ENCODE data around the gene CCDC85A.

Gene CCDC85A

DNA sequence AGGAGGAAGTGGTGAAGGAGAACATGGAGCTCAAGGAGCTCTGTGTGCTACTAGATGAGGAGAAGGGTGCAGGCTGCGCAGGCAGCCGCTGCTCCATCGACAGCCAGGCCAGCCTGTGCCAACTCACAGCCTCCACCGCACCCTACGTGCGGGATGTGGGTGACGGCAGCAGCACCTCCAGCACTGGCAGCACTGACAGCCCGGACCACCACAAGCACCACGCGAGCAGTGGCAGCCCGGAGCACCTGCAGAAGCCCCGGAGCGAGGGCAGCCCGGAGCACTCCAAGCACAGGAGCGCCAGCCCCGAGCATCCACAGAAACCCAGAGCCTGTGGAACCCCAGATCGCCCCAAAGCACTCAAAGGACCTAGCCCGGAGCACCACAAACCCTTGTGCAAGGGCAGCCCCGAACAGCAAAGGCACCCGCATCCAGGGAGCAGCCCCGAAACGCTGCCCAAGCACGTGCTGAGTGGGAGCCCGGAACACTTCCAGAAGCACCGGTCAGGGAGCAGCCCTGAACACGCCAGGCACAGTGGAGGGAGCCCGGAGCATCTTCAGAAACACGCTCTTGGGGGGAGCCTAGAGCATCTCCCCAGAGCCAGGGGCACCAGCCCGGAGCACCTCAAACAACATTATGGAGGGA is 9.0 kb downstream of the CCDC85A start:
- no peak for DNase-seq (ENCODE audit: low read depth in 1 of 2, low spot score in 1 of 2)

DNA sequence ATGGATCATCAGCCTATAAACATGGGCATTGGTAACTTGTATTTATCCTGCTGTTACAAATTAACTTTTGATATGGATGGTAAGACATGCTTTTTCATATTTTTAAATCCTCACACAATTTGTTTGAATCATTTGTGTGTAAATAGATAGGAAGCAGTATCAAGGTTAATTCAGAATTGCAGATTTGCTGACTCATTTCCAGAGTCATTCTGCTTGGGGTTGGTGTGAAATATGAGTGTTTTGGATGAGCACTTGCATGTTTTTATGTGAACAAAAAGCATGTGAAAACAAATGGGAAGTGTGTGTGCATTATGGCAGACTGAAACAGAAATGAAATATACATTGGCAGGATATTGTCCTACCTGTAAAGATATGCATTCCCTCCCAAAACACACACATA is 11.8 kb downstream of the CCDC85A start:
- no peak for DNase-seq (ENCODE audit: low read depth in 1 of 2, low spot score in 1 of 2)

DNA sequence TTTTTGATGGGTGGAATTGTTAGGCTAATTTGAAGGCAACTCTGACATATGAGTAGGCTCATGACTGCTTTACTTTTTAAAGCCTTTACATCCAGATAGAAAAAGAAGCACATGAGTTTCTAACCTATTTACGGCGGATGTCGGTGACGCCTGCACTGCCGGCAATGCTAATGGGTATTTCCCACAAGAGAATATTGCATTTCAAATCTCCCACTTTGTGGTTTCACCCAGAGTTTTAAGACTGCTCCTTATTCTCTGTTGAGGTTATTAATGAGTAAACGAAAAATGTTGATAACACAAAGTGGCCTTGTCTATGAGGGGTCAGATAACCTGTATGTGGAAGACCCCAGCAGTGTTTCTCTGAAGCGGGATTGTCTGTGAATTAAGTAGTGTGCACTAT is 14.0 kb downstream of the CCDC85A start:
- DNase-seq (ENCODE audit: low read depth in 1 of 2, low spot score in 1 of 2): no peak

DNA sequence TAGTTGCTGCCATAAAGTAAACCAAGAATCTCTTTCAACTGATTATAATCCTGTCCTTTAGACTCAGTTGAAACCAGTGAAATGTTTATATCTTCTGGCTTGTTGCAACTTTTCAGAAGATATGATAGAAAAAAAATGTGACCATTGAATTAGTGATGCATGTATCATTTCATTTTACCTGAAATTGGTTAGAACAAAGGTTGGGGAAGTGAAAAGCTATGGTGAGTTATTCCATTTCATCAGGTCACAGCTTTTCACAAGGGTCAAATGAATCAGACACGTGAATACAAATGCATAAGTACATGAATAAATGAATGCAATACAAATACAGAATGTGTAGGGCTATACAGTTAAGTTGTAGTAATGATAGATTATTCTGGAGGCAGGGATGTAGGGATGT is 15.1 kb downstream of the CCDC85A start:
- DNase-seq (ENCODE audit: low read depth in 1 of 2, low spot score in 1 of 2): no peak

DNA sequence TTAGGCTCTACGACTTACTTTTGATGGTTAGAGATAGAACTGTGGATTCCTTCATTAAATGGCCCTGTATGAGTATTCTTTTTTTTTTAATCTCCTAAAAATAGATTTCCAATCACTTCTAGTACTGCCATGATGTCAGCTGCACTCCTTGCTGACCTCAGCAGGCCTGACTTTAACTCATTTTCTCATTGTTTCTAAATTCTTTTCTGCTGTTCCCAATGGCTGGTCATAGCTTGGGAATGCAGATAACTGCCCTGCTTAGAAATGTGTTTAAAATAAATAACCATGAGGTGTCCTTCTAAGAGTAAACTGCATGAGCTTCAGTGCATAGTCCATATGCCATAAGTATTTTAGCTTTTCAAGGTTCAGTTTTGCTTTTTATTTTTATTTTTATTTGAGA is 15.7 kb downstream of the CCDC85A start:
- no peak for DNase-seq (ENCODE audit: low read depth in 1 of 2, low spot score in 1 of 2)

DNA sequence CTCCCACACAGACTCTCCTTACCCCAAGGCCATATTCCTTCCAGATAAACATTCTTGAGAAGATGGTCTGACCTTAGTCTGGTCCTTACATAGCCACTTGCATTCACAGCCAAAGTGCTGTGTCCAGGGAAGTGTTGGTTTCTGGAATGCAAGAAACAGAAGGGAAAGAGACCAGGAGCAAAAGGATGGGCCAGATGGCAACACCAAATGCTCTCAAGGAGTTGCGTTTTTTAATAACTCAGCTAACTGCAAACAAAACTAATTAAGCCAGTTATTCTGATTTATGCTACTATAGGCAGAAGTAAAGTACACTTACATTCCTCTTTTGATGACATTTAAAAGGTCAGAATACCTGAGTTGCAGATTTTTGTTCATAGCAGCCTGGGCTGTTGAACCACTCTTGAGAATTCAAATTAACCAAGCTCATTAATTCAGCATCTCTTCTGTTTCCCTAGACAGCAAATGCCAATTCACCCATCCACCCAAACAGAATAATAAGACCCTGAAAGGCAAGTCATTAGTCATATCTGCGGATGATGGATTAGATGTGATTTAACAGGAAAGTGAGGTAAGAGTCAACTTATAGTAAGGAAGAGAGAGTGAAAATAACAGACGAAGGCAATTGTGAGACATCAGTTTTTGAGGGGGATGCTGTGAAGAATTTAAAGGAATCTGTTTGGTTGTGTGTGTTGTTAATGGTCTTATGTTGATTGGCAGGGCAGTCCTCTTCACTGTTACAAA is 18.8 kb downstream of the CCDC85A start:
- DNase-seq (ENCODE audit: low read depth in 1 of 2, low spot score in 1 of 2): no peak

DNA sequence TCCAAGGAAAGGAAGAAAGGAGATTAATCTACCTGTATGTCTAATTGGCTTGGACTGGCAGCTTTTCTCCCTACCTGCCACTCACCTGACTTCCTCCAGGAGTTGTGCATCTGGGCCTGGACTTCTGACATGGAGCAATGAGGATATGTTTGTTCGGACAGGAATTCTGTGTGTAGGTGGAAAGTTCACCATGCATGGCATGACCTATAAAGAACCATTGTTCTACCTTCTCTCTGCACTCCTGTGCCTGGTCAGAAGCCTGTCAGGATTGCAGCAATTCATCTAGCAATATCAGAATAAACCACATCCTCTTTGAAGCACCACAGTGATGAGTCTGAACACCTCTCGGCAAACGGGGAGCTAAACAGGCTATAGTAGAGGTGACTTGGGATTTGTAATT is 20.8 kb downstream of the CCDC85A start:
- DNase-seq (ENCODE audit: low read depth in 1 of 2, low spot score in 1 of 2): no peak

DNA sequence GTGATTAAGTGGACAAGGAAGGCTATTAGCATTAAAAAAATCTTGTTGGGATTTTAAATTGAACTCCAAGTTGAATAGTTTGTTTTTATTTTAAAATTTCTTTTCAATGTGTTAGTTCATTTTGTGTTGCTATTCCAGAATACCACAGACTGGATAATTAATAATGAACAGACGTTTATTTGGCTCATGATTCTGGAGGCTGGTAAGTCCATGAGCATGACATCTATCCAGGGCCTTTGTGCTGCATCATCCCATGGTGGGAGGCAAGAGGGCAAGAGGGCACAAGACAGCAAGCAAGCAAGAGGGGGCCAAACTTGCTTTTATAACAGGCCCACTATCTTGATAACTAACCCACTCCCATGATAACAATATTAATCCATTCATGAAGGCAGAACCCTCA is 22.5 kb downstream of the CCDC85A start:
- DNase-seq (ENCODE audit: low read depth in 1 of 2, low spot score in 1 of 2): no peak

DNA sequence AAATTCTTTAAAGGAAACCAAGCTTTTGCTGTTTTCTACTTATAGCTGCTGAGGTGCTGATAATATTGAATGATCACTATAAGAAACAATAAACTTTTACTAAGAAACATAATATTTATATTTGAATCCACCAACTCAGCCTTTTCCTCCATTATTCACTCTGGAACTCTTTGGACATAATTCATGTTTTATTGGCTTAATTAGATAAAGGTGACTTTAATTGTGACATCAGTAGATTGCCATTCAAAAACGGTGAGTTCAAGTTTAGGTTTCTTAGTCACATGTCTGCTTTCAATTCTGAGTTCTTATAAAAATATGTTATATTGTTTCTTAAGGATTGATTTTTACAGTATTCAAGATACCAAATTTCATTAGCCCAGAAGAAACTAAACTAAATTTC is 24.0 kb downstream of the CCDC85A start:
- DNase-seq (ENCODE audit: low read depth in 1 of 2, low spot score in 1 of 2): no peak

DNA sequence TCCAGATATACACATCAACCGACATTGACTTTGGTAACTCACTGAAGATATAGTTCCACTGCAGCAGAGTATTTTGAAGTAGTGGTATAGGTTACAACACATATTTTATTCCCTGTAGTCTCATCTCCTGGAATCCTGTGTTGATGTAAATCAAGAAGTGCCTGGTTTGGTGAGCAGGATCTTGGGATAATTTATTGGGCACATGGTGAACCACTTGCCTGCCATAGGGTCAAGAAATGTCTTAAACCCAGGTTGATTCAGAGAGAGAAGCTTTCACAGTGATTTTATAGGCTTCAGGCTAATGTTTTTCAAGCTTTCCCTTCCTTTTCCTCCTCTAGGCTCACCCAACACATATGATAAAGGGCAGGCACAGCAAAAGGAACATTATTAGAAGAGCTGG is 24.6 kb downstream of the CCDC85A start:
- DNase-seq (ENCODE audit: low read depth in 1 of 2, low spot score in 1 of 2): no peak

DNA sequence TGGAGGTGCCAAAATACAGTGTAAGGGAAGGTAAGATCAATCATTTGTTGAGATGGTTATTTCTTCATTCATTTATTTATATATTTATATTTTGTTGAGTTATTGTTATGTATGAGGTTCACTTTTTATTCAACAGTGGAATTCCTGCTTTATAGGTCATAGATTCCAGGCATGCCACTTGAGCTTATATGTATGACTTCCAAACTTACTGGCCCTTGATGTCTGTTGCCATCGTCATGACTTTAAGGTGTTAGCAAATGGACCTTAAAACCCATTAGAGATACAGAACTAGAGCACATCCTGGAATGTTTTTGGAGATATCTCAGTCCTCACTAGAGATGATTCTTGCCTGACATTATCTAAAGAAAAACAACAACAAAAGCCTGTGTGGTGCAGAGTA is 25.9 kb downstream of the CCDC85A start:
- no peak for DNase-seq (ENCODE audit: low read depth in 1 of 2, low spot score in 1 of 2)

DNA sequence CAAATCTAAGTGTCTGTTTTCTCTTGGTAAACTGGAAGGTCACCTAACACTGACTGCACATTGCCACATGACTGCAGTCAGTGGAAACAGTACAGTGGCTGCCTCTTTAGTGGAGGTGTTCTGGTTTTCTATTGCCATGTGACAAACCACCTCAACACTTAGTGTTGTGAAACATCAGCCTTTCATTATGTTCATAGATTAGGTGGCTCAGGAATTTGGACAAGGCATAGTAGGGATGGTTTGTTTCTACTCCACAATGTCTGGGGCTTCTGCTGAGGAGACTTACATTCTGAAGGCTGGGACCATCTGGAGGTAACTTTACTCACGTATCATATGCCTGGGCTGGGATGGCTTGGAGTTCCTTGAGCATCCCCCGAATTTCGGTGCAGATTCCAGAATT is 26.5 kb downstream of the CCDC85A start:
- DNase-seq (ENCODE audit: low read depth in 1 of 2, low spot score in 1 of 2): no peak

DNA sequence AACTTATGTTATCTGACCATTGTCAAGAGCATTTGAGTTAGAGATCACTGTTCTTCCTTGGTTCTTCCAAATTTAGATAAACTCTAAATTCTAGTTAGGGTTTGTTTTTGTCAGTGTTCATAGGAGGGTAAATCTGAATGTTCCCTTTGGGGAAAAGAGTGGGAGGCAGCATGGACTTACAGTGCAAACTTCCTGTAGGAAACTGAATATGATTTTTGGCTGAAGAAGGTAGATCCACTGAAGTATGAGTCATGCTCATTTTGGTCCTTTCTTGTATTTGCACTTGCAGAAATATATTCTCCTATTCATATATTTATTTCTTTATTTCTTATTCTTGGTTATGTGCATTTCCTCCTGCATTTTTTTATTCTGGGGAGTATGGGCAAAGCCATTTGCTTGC is 27.3 kb downstream of the CCDC85A start:
- DNase-seq (ENCODE audit: low read depth in 1 of 2, low spot score in 1 of 2): no peak

DNA sequence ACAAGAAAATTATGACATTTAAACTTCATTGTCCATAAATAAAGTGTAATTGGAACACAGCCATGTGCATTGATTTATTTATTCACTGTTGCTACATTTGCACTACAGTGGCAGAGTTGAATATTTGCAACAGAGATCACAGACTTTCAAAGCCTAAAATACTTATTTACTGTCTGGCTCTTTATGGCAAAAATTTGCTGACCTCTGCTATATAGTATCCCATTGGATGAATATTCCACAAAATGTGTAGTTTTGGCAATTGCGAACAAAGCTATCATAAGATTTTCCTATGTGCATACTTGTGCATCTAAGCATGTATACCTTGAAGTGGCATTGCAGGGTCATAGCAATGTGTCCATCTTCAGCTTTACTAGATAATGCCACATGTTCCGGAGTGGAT is 32.1 kb downstream of the CCDC85A start:
- no peak for DNase-seq (ENCODE audit: low read depth in 1 of 2, low spot score in 1 of 2)

DNA sequence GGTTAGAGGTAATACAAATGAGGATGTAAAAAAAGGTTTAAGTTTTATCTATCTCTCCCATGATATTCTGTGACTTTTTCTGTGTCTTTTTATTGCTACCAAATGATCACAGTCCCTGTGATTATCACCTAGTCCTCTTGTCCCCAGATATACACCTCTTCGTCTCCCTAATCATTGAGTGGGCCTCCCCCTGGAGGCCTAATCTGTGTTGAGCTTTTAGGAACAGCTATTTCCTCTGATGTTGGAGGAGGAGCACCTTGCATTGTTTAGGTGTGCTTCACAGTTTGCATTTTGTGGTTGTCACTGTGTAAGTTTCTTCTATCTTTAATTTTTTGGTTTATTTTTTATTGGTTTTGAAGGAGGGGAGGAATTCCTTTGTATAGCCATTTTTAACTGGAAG is 33.3 kb downstream of the CCDC85A start:
- DNase-seq (ENCODE audit: low read depth in 1 of 2, low spot score in 1 of 2): no peak

DNA sequence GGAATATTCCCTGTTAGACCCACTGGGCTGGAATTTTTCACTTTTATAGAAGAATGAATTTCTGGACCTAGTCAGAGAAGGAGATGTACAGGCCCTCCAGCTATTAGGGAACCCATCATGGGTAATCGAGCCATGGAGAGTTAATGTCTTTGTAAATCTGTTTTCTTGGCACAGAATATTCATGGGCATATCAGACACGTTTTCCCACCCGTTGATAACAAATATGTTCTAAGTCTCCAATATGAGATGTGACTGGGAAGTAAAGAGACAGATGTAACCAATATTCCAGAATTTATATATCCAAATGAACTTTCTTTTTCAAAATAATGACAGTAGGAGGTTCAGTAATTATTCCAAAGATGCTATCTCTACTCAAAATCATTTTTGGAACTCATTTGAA is 38.7 kb downstream of the CCDC85A start:
- no peak for DNase-seq (ENCODE audit: low read depth in 1 of 2, low spot score in 1 of 2)

DNA sequence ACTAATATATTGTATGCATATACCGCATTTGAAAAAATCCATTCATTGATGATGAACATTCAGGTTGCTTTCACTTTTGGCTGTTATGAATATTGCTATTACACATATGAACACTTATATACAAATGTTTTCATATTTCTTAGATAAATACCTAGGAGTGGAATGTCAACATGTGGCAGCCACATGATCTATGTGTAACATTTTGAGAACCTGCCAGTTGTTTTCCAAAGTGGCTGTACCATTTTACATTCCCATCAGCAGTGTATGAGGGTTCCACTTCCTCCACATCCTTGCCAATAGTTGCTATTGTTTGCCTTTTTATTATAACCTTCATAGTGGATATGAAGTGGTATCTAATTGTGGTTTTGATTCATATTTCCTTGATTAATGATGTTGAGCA is 40.5 kb downstream of the CCDC85A start:
- no peak for DNase-seq (ENCODE audit: low read depth in 1 of 2, low spot score in 1 of 2)

DNA sequence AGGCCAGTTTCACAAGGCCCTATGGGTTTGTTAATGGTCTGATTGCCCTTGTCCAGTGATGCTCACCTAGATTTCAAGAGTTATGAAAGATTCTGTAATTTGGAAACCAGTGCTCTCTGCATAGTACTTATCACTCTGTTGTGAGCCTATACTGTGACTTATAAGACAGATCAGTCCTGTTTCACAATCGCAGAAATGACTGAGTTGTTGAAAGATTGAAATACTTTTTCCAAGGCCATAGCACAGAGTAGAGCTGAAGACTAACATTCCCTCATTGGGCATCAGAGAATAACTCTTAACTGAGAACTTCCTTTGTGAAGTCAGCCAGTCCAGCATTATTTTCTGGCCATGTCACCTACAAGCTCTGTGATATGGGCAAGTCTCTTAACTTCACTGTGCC is 44.0 kb downstream of the CCDC85A start:
- no peak for DNase-seq (ENCODE audit: low read depth in 1 of 2, low spot score in 1 of 2)

DNA sequence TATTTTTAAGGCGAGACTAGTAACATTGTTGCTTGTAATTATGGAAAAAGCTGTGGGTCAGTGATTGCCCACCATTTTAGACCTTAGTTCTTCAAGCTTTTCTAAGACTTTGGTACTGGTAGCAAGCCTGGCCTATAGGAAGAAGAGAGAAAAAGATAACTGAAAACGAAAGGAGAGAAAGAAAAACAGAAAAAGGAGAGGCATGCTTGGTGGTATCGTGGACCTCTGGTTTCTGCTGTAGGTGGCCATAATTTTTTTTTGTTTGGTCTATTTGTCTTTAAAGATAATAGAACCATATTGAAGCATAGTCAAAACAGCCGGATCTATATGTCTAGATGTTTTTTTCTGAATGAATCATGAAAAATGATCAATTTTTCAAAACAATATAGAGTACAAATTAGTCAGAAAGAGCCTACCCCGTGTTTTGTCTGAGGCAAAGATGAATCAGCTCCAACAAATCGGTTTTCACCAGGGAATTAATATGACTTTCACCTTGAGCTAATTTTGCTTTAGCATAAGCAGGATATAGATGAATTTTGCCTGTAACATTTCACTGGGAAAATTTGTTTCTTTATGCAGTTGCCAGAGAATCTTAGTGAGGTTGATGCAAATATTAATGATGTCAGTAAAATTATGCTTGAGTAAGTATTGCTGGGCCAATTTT is 45.7 kb downstream of the CCDC85A start:
- no peak for DNase-seq (ENCODE audit: low read depth in 1 of 2, low spot score in 1 of 2)

DNA sequence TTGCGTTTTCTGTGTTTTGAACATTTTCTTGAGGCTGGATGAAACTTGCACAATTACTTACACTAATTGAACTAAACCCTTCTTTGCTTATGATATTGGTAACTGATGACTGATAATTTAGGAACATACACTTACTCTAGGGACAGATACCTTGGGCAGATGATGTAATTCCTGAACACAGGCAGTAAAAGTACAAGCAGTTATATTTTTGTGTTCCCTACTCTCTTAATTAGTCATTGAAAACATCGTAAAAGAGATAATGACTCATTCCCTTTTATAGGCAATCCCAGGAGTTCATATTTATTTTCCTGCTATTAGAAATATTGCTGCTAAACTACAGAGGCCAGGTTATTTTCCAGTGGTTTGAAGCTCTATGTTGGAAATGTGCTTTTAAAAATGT is 46.4 kb downstream of the CCDC85A start:
- DNase-seq (ENCODE audit: low read depth in 1 of 2, low spot score in 1 of 2): no peak

DNA sequence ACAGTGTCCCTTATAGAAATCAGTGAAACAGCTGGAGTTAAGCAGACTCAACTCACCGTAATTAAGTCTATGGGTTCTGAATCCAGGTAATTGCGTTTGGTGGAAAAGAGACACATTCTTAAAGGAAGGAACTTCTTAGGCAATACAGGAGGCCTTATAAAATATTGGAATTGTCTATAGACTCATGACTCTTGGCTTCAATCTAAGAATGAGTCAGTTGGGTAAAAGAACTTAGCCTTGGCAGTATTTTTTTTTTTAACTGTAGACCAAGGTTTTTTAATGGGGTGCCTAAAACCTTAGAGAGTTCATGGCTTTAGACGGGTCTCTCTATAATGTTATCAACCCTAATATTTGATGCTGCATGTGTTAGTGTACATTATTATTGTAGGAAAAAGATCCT is 47.6 kb downstream of the CCDC85A start:
- no peak for DNase-seq (ENCODE audit: low read depth in 1 of 2, low spot score in 1 of 2)

DNA sequence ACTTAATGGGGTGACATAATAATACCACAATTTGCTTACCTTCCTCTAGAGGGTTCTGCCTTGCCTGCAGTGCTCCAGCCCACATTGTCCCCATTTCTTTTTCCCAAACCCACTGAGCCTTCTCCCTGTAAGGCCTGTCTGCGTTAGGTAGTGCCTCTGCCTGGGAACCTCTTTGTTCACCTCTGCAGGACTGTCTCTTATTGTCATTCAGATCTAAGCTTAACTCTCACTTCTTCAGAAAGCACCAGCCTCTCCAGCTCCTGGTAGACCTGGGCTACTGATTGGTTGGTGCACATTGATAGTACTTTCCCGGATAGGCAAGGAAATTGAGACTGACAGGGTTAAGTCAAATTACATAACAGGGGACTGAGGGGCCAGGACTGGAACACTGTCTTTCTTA is 49.1 kb downstream of the CCDC85A start:
- DNase-seq (ENCODE audit: low read depth in 1 of 2, low spot score in 1 of 2): no peak

DNA sequence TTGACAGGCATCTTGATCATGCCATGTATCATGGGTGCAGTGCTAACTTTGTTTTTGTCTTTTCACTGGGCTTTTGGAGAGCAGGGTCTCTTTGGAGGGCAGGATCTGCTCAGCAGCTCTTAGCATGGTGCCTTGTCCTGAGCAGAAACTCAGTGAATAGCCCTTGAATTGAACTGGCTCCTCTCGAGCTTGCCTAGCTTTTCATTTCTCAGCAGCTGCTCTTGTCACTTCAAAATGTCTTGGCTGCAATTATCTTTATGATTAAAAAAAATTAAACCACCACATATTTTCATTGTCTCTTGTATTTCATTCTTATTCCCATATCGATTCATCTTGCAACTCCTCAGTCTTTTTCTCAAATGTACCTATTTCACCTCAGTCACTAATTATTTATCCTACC is 50.5 kb downstream of the CCDC85A start:
- no peak for DNase-seq (ENCODE audit: low read depth in 1 of 2, low spot score in 1 of 2)
